Tibial nerve (tissue), 4 donors: ENCODE measurements around the gene USP17L5.
"Not testable (repeated sequence)": the region's sequence is repeated elsewhere in the genome, so short reads cannot be mapped to it uniquely, and the experiment has no call there.

ENCODE experiments used
- EP300 ChIP-seq, 2 donors: sonication (generic); formaldehyde crosslinking; IDR thresholded peaks; one replicate each; pipeline ENCODE4 v1.6.1; 2017; ENCODE audit warnings: antibody characterized with exemption in 2 of 2, mild to moderate bottlenecking in 1 of 2
- POLR2A ChIP-seq, 2 donors: fragments of 450-650 bp; IDR thresholded peaks; one replicate each; pipeline ENCODE4 v1.6.1; 2017; ENCODE audit warnings: antibody characterized with exemption in 2 of 2, mild to moderate bottlenecking in 2 of 2, moderate library complexity in 2 of 2
- TF ChIP-seq, protein P1 (sequence below), 5 experiments: fragments of 200-600 bp in 3 of 5; fragments of 450-650 bp in 2 of 5; sonication (generic) in 3 of 5; IDR thresholded peaks; one replicate each; pipeline ENCODE4 v1.5.1; 2016 to 2019; ENCODE audit warnings: antibody characterized with exemption in 5 of 5, mild to moderate bottlenecking in 3 of 5, moderate library complexity in 2 of 5

DNA sequence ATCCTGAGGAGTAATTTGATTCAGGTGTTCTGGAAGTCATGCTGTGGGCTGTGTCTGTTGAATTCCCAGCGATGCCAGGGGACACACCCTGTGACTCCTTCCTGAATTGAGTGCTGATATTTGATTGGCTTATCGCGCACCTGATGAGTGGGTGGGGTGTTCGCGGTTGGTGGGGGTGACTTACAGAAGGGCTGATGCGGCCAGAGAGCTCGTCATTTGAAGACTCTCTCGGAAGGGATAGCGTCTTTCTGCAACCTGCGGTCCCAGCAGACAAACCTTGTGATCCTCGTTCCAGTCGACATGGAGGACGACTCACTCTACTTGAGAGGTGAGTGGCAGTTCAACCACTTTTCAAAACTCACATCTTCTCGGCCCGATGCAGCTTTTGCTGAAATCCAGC is 9.4 kb downstream of the USP17L5 start, which contains the start of gene USP17L28:
- TF ChIP-seq, protein P1, sequence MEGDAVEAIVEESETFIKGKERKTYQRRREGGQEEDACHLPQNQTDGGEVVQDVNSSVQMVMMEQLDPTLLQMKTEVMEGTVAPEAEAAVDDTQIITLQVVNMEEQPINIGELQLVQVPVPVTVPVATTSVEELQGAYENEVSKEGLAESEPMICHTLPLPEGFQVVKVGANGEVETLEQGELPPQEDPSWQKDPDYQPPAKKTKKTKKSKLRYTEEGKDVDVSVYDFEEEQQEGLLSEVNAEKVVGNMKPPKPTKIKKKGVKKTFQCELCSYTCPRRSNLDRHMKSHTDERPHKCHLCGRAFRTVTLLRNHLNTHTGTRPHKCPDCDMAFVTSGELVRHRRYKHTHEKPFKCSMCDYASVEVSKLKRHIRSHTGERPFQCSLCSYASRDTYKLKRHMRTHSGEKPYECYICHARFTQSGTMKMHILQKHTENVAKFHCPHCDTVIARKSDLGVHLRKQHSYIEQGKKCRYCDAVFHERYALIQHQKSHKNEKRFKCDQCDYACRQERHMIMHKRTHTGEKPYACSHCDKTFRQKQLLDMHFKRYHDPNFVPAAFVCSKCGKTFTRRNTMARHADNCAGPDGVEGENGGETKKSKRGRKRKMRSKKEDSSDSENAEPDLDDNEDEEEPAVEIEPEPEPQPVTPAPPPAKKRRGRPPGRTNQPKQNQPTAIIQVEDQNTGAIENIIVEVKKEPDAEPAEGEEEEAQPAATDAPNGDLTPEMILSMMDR (IDR thresholded peaks at IDR 0.05) = not testable (repeated sequence)
- TF ChIP-seq POLR2A, EP300 (IDR thresholded peaks at IDR 0.05): not testable (repeated sequence)
